Central memory CD8-positive, alpha-beta T cell (primary cell): ENCODE results near the gene RING1.

Experiments used
- ATAC-seq: fragments of 150-1000 bp; cut with Tn5 transposase; replicated peaks from 2 replicates; pipeline ENCODE4 v1.10.0; 2022; ENCODE audit warnings: mild to moderate bottlenecking, moderate FRiP score, moderate number of reproducible peaks; ENCODE audit not compliant: poor library complexity, severe bottlenecking; ENCODE audit errors: extremely low read depth
- DNase-seq, 2 donors: peaks; one replicate each; pipeline ENCODE4 v3.0.0; 2021; ENCODE audit warnings: low spot score in 2 of 2
- H3K27ac Mint-ChIP-seq: one replicate; pipeline ENCODE4 v1.8.0; 2022; ENCODE audit warnings: low read depth, mild to moderate bottlenecking, moderate library complexity, mixed read lengths
- H3K27me3 Mint-ChIP-seq: one replicate; pipeline ENCODE4 v1.8.0; 2022; ENCODE audit warnings: mixed read lengths
- H3K36me3 Mint-ChIP-seq: one replicate; pipeline ENCODE4 v1.8.0; 2022; ENCODE audit warnings: mild to moderate bottlenecking, moderate library complexity, mixed read lengths; ENCODE audit not compliant: insufficient read depth
- H3K4me1 Mint-ChIP-seq: one replicate; pipeline ENCODE4 v1.8.0; 2022; ENCODE audit warnings: mixed read lengths
- H3K4me3 Mint-ChIP-seq: one replicate; pipeline ENCODE4 v1.8.0; 2022; ENCODE audit warnings: mild to moderate bottlenecking, moderate library complexity, mixed read lengths
- H3K9me3 Mint-ChIP-seq: one replicate; pipeline ENCODE4 v1.8.0; 2022; ENCODE audit warnings: mixed read lengths

Gene RING1

GRCh38 chr6:33252759-33253158 lies 44.5 kb downstream of the RING1 start:
- no peak overlapping the region for H3K27ac Mint-ChIP-seq
- no peak for ATAC-seq
- peaks cover 39% of the 10 kb centered on the region for H3K36me3 Mint-ChIP-seq
- no peaks in the 10 kb centered on the region for H3K27me3 Mint-ChIP-seq
- no peak for DNase-seq
- H3K4me3 Mint-ChIP-seq, result no peak overlapping the region
- peaks cover 36% of the 10 kb centered on the region for H3K4me1 Mint-ChIP-seq
- H3K9me3 Mint-ChIP-seq, result no peaks in the 10 kb centered on the region

GRCh38 chr6:33254591-33254990 lies 46.3 kb downstream of the RING1 start:
- Mint-ChIP-seq H3K27ac (no peak overlapping the region), H3K4me3 (no peak overlapping the region), H3K4me1 (peaks cover 20% of the 10 kb centered on the region), H3K36me3 (peaks cover 33% of the 10 kb centered on the region), H3K27me3 (no peaks in the 10 kb centered on the region), H3K9me3 (no peaks in the 10 kb centered on the region)
- DNase-seq, result no peak
- no peak for ATAC-seq

- ATAC-seq (no peak), DNase-seq (no peak)
- H3K4me3 Mint-ChIP-seq, result no peak overlapping the region
- H3K9me3 Mint-ChIP-seq, result no peaks in the 10 kb centered on the region
- peaks cover 7% of the 10 kb centered on the region for H3K4me1 Mint-ChIP-seq
- no peak overlapping the region for H3K27ac Mint-ChIP-seq
- H3K36me3 Mint-ChIP-seq, result peaks cover 58% of the 10 kb centered on the region
- no peaks in the 10 kb centered on the region for H3K27me3 Mint-ChIP-seq
These were observed 50.7 kb downstream of the RING1 start for GRCh38 chr6:33259032-33259431.
